Right kidney (tissue), 1 donor: ENCODE results near the gene OTUD5.

Experiments
- DNase-seq: peaks from one replicate; pipeline ENCODE4 v3.0.0-alpha.2; 2016

The OTUD5 gene

GRCh38 chrX:48937054-48937907 lies 20.1 kb downstream of the OTUD5 start:
- DNase-seq, result no peak

- DNase-seq, result no peak
Observed at GRCh38 chrX:48936429-48937053, 20.9 kb downstream of the OTUD5 start.

GRCh38 chrX:48935301-48935670 lies 22.1 kb downstream of the OTUD5 start:
- no peak for DNase-seq

- no peak for DNase-seq
Observed at GRCh38 chrX:48934581-48935300, 22.7 kb downstream of the OTUD5 start.

- no peak for DNase-seq
Observed at GRCh38 chrX:48933757-48934156, 23.6 kb downstream of the OTUD5 start.

- no peak for DNase-seq
Observed at GRCh38 chrX:48927736-48928382, 29.5 kb downstream of the OTUD5 start.

- DNase-seq, result no peak
Observed at GRCh38 chrX:48927123-48927522, 30.3 kb downstream of the OTUD5 start.

GRCh38 chrX:48924270-48924669 lies 33.1 kb downstream of the OTUD5 start:
- no peak for DNase-seq

GRCh38 chrX:48923771-48924170 lies 33.6 kb downstream of the OTUD5 start:
- DNase-seq, result no peak

GRCh38 chrX:48920718-48921104 lies 36.7 kb downstream of the OTUD5 start:
- no peak for DNase-seq

GRCh38 chrX:48919947-48920717 lies 37.3 kb downstream of the OTUD5 start:
- DNase-seq, result no peak

- DNase-seq, result no peak
Observed at GRCh38 chrX:48919360-48919841, 38.0 kb downstream of the OTUD5 start.

- peak; percentile 67 for DNase-seq
Observed at GRCh38 chrX:48918643-48919340, 38.6 kb downstream of the OTUD5 start, which contains the start of gene PIM2. PIM2 (minus strand) TSS chrX:48919024; CDS start chrX:48918834, 190 bp downstream.

- no peak for DNase-seq
Observed at GRCh38 chrX:48918301-48918642, 39.1 kb downstream of the OTUD5 start.

- DNase-seq, result peak; percentile 80
Observed at GRCh38 chrX:48917139-48918001, 40.0 kb downstream of the OTUD5 start.

- DNase-seq, result no peak
Observed at GRCh38 chrX:48914593-48915493, 42.6 kb downstream of the OTUD5 start.

- no peak for DNase-seq
Observed at GRCh38 chrX:48913605-48914366, 43.6 kb downstream of the OTUD5 start.
